Hair follicular keratinocyte (primary cell): ENCODE results near the gene POMT1. TPM values are rescaled to one million over a fixed set of nuclear protein-coding genes. Genes with fewer than 3 reads are reported as not detected.

Source experiments
- total RNA-seq: library from RNA; depleted of rRNA; stranded (reverse); fragments of >200 nt; gene quantifications from 2 replicates; pipeline ENCODE4 v1.2.3, GENCODE V29; 2015

The POMT1 gene
- 8.4 and 9.8 TPM in 2 replicates for total RNA-seq

GRCh38 chr9:131502781-131503625 is at the start of gene POMT1:
Gene POMT1 (plus strand): TSS chr9:131502918. CDS start chr9:131504219, 1,301 bp downstream.

GRCh38 chr9:131530920-131531832 is 28.5 kb downstream of the POMT1 start, which contains the start of gene UCK1:
Gene UCK1 (minus strand): TSS chr9:131531263. CDS start chr9:131531174, 89 bp downstream.

GRCh38 chr9:131545003-131545785 is 42.5 kb downstream of the POMT1 start, which contains the start of gene PRRT1B:
Gene PRRT1B (plus strand): TSS chr9:131545523. CDS start chr9:131545616, 93 bp downstream.

Other genes starting within 250 kb of the POMT1 start
- gene FAM78A, start 226.4 kb upstream of the POMT1 start, total RNA-seq = 0.49 and 0.62 TPM in 2 replicates
- gene PLPP7, start 213.2 kb upstream of the POMT1 start, total RNA-seq = 0.08 and 0.23 TPM in 2 replicates
- 54.3 and 75.0 TPM in 2 replicates for gene PRRC2B, start 108.8 kb upstream of the POMT1 start, total RNA-seq
- 13.8 and 22.2 TPM in 2 replicates for gene UCK1, start 28.3 kb downstream of the POMT1 start, total RNA-seq
- gene PRRT1B, start 42.6 kb downstream of the POMT1 start, total RNA-seq = not detected in 2 replicates
- 25.7 and 34.2 TPM in 2 replicates for gene RAPGEF1, start 237.2 kb downstream of the POMT1 start, total RNA-seq